HepG2 (cell line): ENCODE results near the gene TBX15. TPM values are rescaled to one million over a fixed set of nuclear protein-coding genes. Genes with fewer than 3 reads are reported as not detected.

Experiments
- ATAC-seq: fragments of 200-7000 bp; cut with Tn5 transposase; 3 replicates; pipeline ENCODE4 v1.9.1; 2020; ENCODE audit warnings: mild to moderate bottlenecking, moderate library complexity
- BruUV-seq: library from RNA; stranded (reverse); fragments of 400-500 nt; replicated peaks from 2 replicates; lab custom pipeline; 2021; lab: Mats Ljungman, UMichigan
- CTCF ChIA-PET: fragments of 300-600 bp; formaldehyde crosslinking; extraction: SDS; loops from one replicate; lab custom pipeline; 2021; ENCODE audit warnings: low total read pairs, inconsistent platforms, low intra/inter-chr PET ratio; lab: Yijun Ruan, JAX
- POLR2A ChIA-PET: fragments of 350-600 bp; sonication (Branson Sonifier 250); formaldehyde crosslinking; loops from one replicate; lab custom pipeline; 2020; ENCODE audit warnings: antibody characterized with exemption, inconsistent platforms; lab: Yijun Ruan, JAX
- DNase-seq: peaks from one replicate; pipeline ENCODE4 v3.0.0-alpha.2; 2015; ENCODE audit warnings: low spot score
- FAIRE-seq: peaks from 3 replicates; lab custom pipeline; 2011; peaks lifted over from hg19 to GRCh38; lab: Jason Lieb, UNC
- H2AFZ ChIP-seq: one replicate; pipeline ENCODE4 v1.6.1; 2011; ENCODE audit warnings: low read length, inconsistent platforms
- H3K27ac ChIP-seq: fragments of 300-600 bp; 3 replicates; pipeline ENCODE4 v1.8.0; 2011; ENCODE audit warnings: mixed run types, mild to moderate bottlenecking, mixed read lengths, low read length, inconsistent platforms; ENCODE audit not compliant: insufficient read depth; ENCODE audit errors: extremely low read length
- H3K27me3 ChIP-seq, 2 experiments: fragments of 200-600 bp in 1 of 2; 2 replicates in 1 of 2; 3 replicates in 1 of 2; pipeline versions ENCODE4 v1.6.0 to v1.8.0; 2011; ENCODE audit warnings: low read length in 2 of 2, mild to moderate bottlenecking in 2 of 2, moderate library complexity in 2 of 2, inconsistent platforms in 1 of 2; ENCODE audit not compliant: insufficient read depth in 2 of 2, control insufficient read depth in 1 of 2
- H3K36me3 ChIP-seq, 2 experiments: fragments of 200-600 bp in 1 of 2; replicated peaks in 1 of 2; 2 replicates in 1 of 2; 3 replicates in 1 of 2; pipeline versions ENCODE4 v1.5.1 to v1.8.0; 2011; ENCODE audit warnings: low read length in 2 of 2, inconsistent platforms in 1 of 2; ENCODE audit not compliant: insufficient read depth in 2 of 2, control insufficient read depth in 1 of 2
- H3K4me1 ChIP-seq: 2 replicates; pipeline ENCODE4 v1.5.1; 2012; ENCODE audit warnings: low read length, inconsistent platforms; ENCODE audit not compliant: insufficient read depth
- H3K4me2 ChIP-seq: 2 replicates; pipeline ENCODE4 v1.6.0; 2011; ENCODE audit warnings: low read depth, low read length, inconsistent platforms
- H3K4me3 ChIP-seq, 3 experiments: fragments of 200-600 bp in 1 of 3; sonication (generic), shearing (Covaris generic) in 1 of 3; replicated peaks in 1 of 3; 2 replicates each; pipeline ENCODE4 v1.5.1; 2011 to 2016; ENCODE audit warnings: low read length in 3 of 3, inconsistent platforms in 2 of 3, low read depth in 2 of 3, mild to moderate bottlenecking in 2 of 3, control low read depth in 1 of 3, mixed read lengths in 1 of 3; ENCODE audit not compliant: insufficient read depth in 1 of 3
- H3K79me2 ChIP-seq: one replicate; pipeline ENCODE4 v1.6.1; 2011; ENCODE audit warnings: low read length, inconsistent platforms; ENCODE audit not compliant: insufficient read depth
- H3K9ac ChIP-seq: 2 replicates; pipeline ENCODE4 v1.6.0; 2011; ENCODE audit warnings: mild to moderate bottlenecking, low read depth, low read length, inconsistent platforms; ENCODE audit not compliant: insufficient read depth
- H3K9me3 ChIP-seq: 2 replicates; pipeline ENCODE4 v1.5.1; 2012; ENCODE audit warnings: mild to moderate bottlenecking, low read length
- H4K20me1 ChIP-seq: 2 replicates; pipeline ENCODE4 v1.6.0; 2011; ENCODE audit warnings: inconsistent platforms, mild to moderate bottlenecking, low read length, moderate library complexity; ENCODE audit not compliant: insufficient read depth
- BRF2 ChIP-seq: sonication (generic); formaldehyde crosslinking; IDR thresholded peaks from 2 replicates; pipeline ENCODE4 v1.8.1; 2022; ENCODE audit warnings: mild to moderate bottlenecking, missing genetic modification reagents
- CENPBD1 ChIP-seq: sonication (generic); formaldehyde crosslinking; IDR thresholded peaks from 2 replicates; pipeline ENCODE4 v1.8.0; 2022; ENCODE audit warnings: missing genetic modification reagents, low read depth, mild to moderate bottlenecking, borderline replicate concordance
- GPN1 ChIP-seq: sonication (generic); formaldehyde crosslinking; IDR thresholded peaks from 2 replicates; pipeline ENCODE4 v1.5.1; 2020; ENCODE audit warnings: missing genetic modification reagents, borderline replicate concordance
- HHEX ChIP-seq: IDR thresholded peaks from 2 replicates; pipeline ENCODE4 v1.6.1; 2016; ENCODE audit warnings: control low read depth
- KDM1A ChIP-seq: IDR thresholded peaks from 2 replicates; pipeline ENCODE4 v1.6.1; 2016; ENCODE audit warnings: missing compliant biosample characterization
- MAFK ChIP-seq, 2 experiments: IDR thresholded peaks in 1 of 2; conservative IDR thresholded peaks in 1 of 2; 2 replicates each; pipeline ENCODE4 v1.6.1; 2011; ENCODE audit warnings: improper control_type of control experiment in 2 of 2, low read length in 2 of 2
- NFE2L2 ChIP-seq: fragments of 150-350 bp; IDR thresholded peaks from 2 replicates; pipeline ENCODE4 v1.6.1; 2014; ENCODE audit warnings: low read length
- NR0B2 ChIP-seq: sonication (generic); formaldehyde crosslinking; IDR thresholded peaks from 2 replicates; pipeline ENCODE4 v1.4.0; 2020; ENCODE audit warnings: mild to moderate bottlenecking, missing genetic modification reagents
- POLR2G ChIP-seq: fragments of 200-400 bp; formaldehyde crosslinking; IDR thresholded peaks from 2 replicates; pipeline ENCODE4 v1.6.1; 2018; ENCODE audit warnings: mild to moderate bottlenecking, low read depth, low read length, moderate library complexity
- PRPF4 ChIP-seq: fragments of 200-400 bp; formaldehyde crosslinking; IDR thresholded peaks from 2 replicates; pipeline ENCODE4 v1.6.1; 2016; ENCODE audit warnings: low read length, low read depth; ENCODE audit not compliant: poor library complexity, severe bottlenecking
- TEAD2 ChIP-seq: sonication (generic); formaldehyde crosslinking; IDR thresholded peaks from 2 replicates; pipeline ENCODE4 v1.9.0; 2021; ENCODE audit warnings: missing genetic modification reagents
- ZFY ChIP-seq: sonication (generic); formaldehyde crosslinking; IDR thresholded peaks from 2 replicates; pipeline ENCODE4 v1.4.0; 2020; ENCODE audit warnings: missing genetic modification reagents
- ZNF766 ChIP-seq: sonication (generic); formaldehyde crosslinking; IDR thresholded peaks from 2 replicates; pipeline ENCODE4 v1.5.0; 2020; ENCODE audit warnings: missing genetic modification reagents, borderline replicate concordance
- ZNF768 ChIP-seq: sonication (generic); formaldehyde crosslinking; IDR thresholded peaks from 2 replicates; pipeline ENCODE4 v1.4.0; 2020; ENCODE audit warnings: missing genetic modification reagents
- ZUFSP ChIP-seq: sonication (generic); formaldehyde crosslinking; IDR thresholded peaks from 2 replicates; pipeline ENCODE4 v1.9.0; 2021; ENCODE audit warnings: missing genetic modification reagents, mild to moderate bottlenecking, borderline replicate concordance
- in situ Hi-C: cut with HindIII; loops from 2 replicates; pipeline ENCODE4 v1.10.0; 2017; ENCODE audit warnings: low pct_unique_long_range_greater_than_20kb; ENCODE audit not compliant: extremely low pct_ligation_motif_present
- intact Hi-C: fragments of 100-400 bp; cut with micrococcal nuclease; formaldehyde crosslinking; loops from one replicate; pipeline ENCODE4 v1.10.0; 2022; ENCODE audit not compliant: unreplicated experiment
- polyA plus RNA-seq, 8 experiments: library from polyadenylated mRNA; depleted of rRNA in 3 of 8; stranded (reverse) in 7 of 8; unstranded in 1 of 8; fragments of >200 nt; fragmentation: Illumina TruSeq in 4 of 8; extraction: Trizol in 4 of 8; gene quantifications; 2 replicates each; pipeline versions ENCODE4 v1.2.1 to v1.2.3, GENCODE V29; 2011 to 2016; ENCODE audit warnings: low read depth in 4 of 8, missing spikeins in 1 of 8, mixed read lengths in 1 of 8; ENCODE audit not compliant: insufficient read depth in 1 of 8
- total RNA-seq, 5 experiments: library from RNA; depleted of rRNA; stranded (reverse); fragments of >200 nt; fragmentation: Illumina TruSeq; extraction: Trizol; gene quantifications; 2 replicates each; pipeline ENCODE4 v1.2.3, GENCODE V29; 2016; ENCODE audit warnings: low read depth in 1 of 5
- TF ChIP-seq, protein P1 (sequence below): IDR thresholded peaks from 2 replicates; pipeline ENCODE4 v1.6.1; 2018; ENCODE audit warnings: missing genetic modification reagents, mild to moderate bottlenecking, missing compliant biosample characterization

TBX15 gene
- total and polyA plus RNA-seq, 2 of the 13 experiments (the other 11 are each of a cell fraction or from before 2014, with no cell fraction given), result 0.42 to 1.9 TPM

DNA sequence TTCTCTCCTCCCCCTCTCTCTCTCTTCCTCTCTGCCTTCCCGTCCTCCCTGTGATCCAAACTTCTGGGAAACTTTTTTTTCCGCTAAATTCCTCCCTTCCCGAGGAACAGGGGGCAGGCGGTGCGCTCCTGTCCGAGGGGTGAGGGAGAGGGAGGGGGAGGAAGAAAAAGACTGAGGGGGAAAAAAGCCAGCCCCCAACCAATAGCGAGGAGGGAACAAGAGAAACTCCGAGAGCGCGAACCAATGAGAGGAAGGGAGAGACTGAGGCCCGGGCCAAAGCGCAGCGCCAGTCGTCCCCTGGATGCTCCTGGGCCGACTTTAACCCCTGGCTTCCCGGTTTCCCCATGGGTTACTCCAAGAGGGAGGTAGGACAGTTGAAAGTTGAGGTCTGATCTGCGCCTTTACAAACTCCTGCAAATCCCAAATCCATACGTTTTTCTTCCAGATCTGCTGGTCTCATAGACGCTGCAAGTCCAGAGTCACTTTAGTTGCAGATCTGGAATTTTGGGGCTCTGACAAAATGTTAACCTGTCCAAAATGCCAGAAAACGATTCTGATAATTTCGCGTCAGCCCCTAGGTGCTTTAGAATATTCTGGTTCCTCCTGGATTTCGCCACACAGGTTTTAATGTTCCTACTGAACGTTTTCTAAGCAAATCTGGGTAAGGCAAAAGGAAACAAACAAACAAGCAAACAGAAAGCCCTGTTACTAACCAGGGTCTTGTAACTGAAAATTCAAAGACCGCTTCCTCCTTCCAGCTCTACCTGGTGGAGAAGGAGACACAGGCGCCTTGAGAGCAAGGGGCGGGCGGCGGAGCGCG is at the start of gene TBX15 (continued):
- TF ChIP-seq GPN1 (CRISPR knock-in tag) (no peak), NR0B2 (CRISPR knock-in tag) (no peak), BRF2 (CRISPR knock-in tag) (no peak), HHEX (CRISPR knock-in tag) (no peak)

DNA sequence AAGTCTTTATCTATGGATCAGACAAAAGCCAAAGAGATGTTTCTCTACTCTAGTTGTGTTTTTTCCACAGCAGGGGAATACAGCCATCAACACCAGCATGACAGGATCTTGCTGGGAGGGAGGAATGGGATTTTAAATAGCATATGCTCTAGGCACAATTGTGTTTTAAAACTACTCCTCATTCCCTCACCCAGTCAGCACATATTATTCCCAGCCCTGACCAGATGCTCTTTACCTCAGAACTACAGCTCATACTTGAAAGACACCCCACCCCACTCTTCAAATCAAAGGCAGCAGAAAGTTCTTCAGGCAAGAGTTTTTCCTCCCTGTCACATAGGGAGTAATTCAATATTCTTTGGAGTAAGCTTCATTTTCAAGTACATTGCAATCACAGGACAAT is 46.2 kb upstream of the TBX15 start:
- no peak overlapping the region for H3K27ac ChIP-seq
- no peaks in the 10 kb centered on the region for H3K79me2 ChIP-seq
- peaks cover 0 to 3% of the 10 kb centered on the region in 2 experiments; a peak in 1 of 5 replicates for H3K36me3 ChIP-seq
- no peaks in the 10 kb centered on the region for H3K9me3 ChIP-seq
- H2AFZ ChIP-seq, result no peak overlapping the region
- no peak overlapping the region for H3K9ac ChIP-seq
- DNase-seq (no peak), ATAC-seq (no peak), FAIRE-seq (no peak)
- no peaks in the 10 kb centered on the region for H3K4me1 ChIP-seq
- intact Hi-C loops (no loop called here), in situ Hi-C loops (no loop called here)
- BruUV-seq, result no TSS peak
- ChIA-PET POLR2A (no interaction called here), CTCF (no interaction called here)
- no peaks in the 10 kb centered on the region for H4K20me1 ChIP-seq
- no peak overlapping the region for H3K4me2 ChIP-seq
- no peak overlapping the region for H3K4me3 ChIP-seq
- H3K27me3 ChIP-seq, result no peaks in the 10 kb centered on the region
- TF ChIP-seq PRPF4 (no peak), ZUFSP (CRISPR knock-in tag) (no peak), NFE2L2 (no peak), POLR2G (no peak), ZNF768 (CRISPR knock-in tag) (no peak), KDM1A (CRISPR knock-in tag) (no peak), CENPBD1 (CRISPR knock-in tag) (no peak), ZFY (CRISPR knock-in tag) (no peak), ZNF766 (CRISPR knock-in tag) (no peak), TEAD2 (CRISPR knock-in tag) (no peak), MAFK (conservative IDR thresholded peaks at IDR 0.05 in 1 of 2, IDR thresholded peaks at IDR 0.05 in 1 of 2; ENCODE audit: low read length in 2 of 2) (no peak)
- TF ChIP-seq, protein P1, sequence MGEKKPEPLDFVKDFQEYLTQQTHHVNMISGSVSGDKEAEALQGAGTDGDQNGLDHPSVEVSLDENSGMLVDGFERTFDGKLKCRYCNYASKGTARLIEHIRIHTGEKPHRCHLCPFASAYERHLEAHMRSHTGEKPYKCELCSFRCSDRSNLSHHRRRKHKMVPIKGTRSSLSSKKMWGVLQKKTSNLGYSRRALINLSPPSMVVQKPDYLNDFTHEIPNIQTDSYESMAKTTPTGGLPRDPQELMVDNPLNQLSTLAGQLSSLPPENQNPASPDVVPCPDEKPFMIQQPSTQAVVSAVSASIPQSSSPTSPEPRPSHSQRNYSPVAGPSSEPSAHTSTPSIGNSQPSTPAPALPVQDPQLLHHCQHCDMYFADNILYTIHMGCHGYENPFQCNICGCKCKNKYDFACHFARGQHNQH (CRISPR knock-in tag), result no peak
